Activated CD4-positive, alpha-beta T cell treated with anti-CD3 and anti-CD28 coated beads, Interleukin-2, amount 50 U/mL, for 48 hours (primary cell): ENCODE data around the gene AXIN2.
"Not testable (repeated sequence)": the region's sequence is repeated elsewhere in the genome, so short reads cannot be mapped to it uniquely, and the experiment has no call there.

ENCODE experiments used
- DNase-seq, 2 experiments: peaks; one replicate each; pipeline ENCODE4 v3.0.0-alpha.2; 2020

AXIN2 gene

GRCh38 chr17:65536573-65537342, 24.7 kb downstream of the AXIN2 start:
- DNase-seq = no peak

GRCh38 chr17:65535777-65536572, 25.5 kb downstream of the AXIN2 start:
- no peak for DNase-seq

- DNase-seq = no peak
These were observed 27.5 kb downstream of the AXIN2 start for GRCh38 chr17:65533852-65534457.

- DNase-seq = no peak
These were observed 28.2 kb downstream of the AXIN2 start for GRCh38 chr17:65533056-65533745.

GRCh38 chr17:65532101-65532890, 29.2 kb downstream of the AXIN2 start:
- DNase-seq = no peak

- DNase-seq = no peak
These were observed 30.0 kb downstream of the AXIN2 start for GRCh38 chr17:65531256-65532100.

- DNase-seq = no peak
These were observed 30.8 kb downstream of the AXIN2 start for GRCh38 chr17:65530523-65531255.

GRCh38 chr17:65529761-65530522, 31.5 kb downstream of the AXIN2 start:
- DNase-seq = no peak

- no peak for DNase-seq
These were observed 32.3 kb downstream of the AXIN2 start for GRCh38 chr17:65529040-65529633.

GRCh38 chr17:65527857-65528591, 33.4 kb downstream of the AXIN2 start:
- no peak for DNase-seq

GRCh38 chr17:65527381-65527780, 34.1 kb downstream of the AXIN2 start:
- DNase-seq = no peak

GRCh38 chr17:65526854-65527253, 34.6 kb downstream of the AXIN2 start:
- not testable (repeated sequence) for DNase-seq

- DNase-seq = no peak
These were observed 37.4 kb downstream of the AXIN2 start for GRCh38 chr17:65523853-65524664.

- DNase-seq = no peak
These were observed 38.0 kb downstream of the AXIN2 start for GRCh38 chr17:65523411-65523810.

- DNase-seq = no peak
These were observed 38.6 kb downstream of the AXIN2 start for GRCh38 chr17:65522751-65523404.

- DNase-seq = no peak
These were observed 42.0 kb downstream of the AXIN2 start for GRCh38 chr17:65519462-65519861.

GRCh38 chr17:65518256-65518655, 43.2 kb downstream of the AXIN2 start:
- DNase-seq = no peak
